Lower leg skin (tissue), 3 donors: Measurements from ENCODE around the gene TNS2.

ENCODE experiments used
- POLR2A ChIP-seq, 2 donors: fragments of 450-650 bp; IDR thresholded peaks; one replicate each; pipeline ENCODE4 v1.6.1; 2016 to 2017; ENCODE audit warnings: antibody characterized with exemption in 2 of 2, mild to moderate bottlenecking in 1 of 2, moderate library complexity in 1 of 2
- TF ChIP-seq, protein P1 (sequence below), 3 donors: fragments of 450-650 bp; IDR thresholded peaks; one replicate each; pipeline ENCODE4 v1.5.1; 2016; ENCODE audit warnings: antibody characterized with exemption in 3 of 3, mild to moderate bottlenecking in 3 of 3, moderate library complexity in 2 of 3

DNA sequence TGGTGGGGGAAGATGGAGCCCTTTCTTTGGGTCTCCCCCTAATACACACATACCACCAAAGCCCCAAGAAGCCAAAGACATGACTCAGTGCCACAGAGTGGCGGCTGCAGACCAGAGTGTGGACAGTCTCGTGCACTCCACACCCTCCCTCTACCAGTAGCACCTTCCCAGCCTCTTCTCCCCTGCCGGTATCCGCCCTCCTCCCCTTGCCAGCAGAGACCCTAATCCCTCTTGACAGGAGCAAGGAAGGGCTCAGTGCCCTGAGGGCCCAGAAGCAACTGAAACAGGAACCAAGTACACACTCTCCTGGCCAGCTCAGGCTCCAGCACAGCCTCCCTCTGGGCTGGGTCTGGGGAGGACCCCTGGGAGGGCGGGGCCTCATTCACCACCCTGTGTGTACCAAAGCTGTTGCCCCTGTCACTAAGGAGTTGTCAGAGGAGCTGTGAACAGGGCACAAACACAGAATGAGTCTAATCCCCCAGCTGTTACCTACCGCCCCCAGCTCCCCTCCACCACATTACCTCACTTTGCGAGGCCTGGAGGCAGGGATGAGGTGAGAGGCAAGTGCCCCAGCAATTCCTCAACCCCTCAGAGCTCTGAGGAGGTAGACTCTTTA is 21.1 kb downstream of the TNS2 start:
- TF ChIP-seq, protein P1, sequence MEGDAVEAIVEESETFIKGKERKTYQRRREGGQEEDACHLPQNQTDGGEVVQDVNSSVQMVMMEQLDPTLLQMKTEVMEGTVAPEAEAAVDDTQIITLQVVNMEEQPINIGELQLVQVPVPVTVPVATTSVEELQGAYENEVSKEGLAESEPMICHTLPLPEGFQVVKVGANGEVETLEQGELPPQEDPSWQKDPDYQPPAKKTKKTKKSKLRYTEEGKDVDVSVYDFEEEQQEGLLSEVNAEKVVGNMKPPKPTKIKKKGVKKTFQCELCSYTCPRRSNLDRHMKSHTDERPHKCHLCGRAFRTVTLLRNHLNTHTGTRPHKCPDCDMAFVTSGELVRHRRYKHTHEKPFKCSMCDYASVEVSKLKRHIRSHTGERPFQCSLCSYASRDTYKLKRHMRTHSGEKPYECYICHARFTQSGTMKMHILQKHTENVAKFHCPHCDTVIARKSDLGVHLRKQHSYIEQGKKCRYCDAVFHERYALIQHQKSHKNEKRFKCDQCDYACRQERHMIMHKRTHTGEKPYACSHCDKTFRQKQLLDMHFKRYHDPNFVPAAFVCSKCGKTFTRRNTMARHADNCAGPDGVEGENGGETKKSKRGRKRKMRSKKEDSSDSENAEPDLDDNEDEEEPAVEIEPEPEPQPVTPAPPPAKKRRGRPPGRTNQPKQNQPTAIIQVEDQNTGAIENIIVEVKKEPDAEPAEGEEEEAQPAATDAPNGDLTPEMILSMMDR (IDR thresholded peaks at IDR 0.05) = no peak
- no peak for TF ChIP-seq POLR2A (IDR thresholded peaks at IDR 0.05)
